ENCODE measurements around the gene TRPM5.

The TRPM5 gene

GRCh38 chr11:2422461-2423156, 21.7 kb downstream of the TRPM5 start:
- TF ChIP-seq, protein P1, sequence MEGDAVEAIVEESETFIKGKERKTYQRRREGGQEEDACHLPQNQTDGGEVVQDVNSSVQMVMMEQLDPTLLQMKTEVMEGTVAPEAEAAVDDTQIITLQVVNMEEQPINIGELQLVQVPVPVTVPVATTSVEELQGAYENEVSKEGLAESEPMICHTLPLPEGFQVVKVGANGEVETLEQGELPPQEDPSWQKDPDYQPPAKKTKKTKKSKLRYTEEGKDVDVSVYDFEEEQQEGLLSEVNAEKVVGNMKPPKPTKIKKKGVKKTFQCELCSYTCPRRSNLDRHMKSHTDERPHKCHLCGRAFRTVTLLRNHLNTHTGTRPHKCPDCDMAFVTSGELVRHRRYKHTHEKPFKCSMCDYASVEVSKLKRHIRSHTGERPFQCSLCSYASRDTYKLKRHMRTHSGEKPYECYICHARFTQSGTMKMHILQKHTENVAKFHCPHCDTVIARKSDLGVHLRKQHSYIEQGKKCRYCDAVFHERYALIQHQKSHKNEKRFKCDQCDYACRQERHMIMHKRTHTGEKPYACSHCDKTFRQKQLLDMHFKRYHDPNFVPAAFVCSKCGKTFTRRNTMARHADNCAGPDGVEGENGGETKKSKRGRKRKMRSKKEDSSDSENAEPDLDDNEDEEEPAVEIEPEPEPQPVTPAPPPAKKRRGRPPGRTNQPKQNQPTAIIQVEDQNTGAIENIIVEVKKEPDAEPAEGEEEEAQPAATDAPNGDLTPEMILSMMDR (IDR thresholded peaks at IDR 0.05), result no peak

DNA sequence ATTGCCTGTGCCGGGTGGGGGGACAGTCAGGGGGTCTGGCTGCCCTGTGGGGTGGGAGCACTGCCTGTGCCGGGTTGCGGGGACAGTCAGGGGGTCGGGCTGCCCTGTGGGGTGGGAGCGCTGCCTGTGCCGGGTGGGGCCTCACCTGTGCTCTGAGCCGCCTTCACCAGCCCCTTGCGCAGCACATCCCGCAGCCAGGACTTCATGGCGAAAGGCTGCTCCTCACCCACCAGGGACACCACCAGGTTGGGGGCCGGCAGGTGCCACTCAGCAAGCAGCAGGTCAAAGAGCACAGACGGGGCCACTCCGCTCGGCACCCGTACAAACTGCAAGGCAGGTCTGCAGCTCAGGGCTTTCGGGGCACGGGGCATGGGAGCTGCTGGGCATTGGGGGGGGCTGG, 22.3 kb downstream of the TRPM5 start:
- TF ChIP-seq, protein P1 (IDR thresholded peaks at IDR 0.05), result no peak

- TF ChIP-seq, protein P1 (IDR thresholded peaks at IDR 0.05), result no peak
These were observed 22.9 kb downstream of the TRPM5 start for GRCh38 chr11:2421226-2421994.

DNA sequence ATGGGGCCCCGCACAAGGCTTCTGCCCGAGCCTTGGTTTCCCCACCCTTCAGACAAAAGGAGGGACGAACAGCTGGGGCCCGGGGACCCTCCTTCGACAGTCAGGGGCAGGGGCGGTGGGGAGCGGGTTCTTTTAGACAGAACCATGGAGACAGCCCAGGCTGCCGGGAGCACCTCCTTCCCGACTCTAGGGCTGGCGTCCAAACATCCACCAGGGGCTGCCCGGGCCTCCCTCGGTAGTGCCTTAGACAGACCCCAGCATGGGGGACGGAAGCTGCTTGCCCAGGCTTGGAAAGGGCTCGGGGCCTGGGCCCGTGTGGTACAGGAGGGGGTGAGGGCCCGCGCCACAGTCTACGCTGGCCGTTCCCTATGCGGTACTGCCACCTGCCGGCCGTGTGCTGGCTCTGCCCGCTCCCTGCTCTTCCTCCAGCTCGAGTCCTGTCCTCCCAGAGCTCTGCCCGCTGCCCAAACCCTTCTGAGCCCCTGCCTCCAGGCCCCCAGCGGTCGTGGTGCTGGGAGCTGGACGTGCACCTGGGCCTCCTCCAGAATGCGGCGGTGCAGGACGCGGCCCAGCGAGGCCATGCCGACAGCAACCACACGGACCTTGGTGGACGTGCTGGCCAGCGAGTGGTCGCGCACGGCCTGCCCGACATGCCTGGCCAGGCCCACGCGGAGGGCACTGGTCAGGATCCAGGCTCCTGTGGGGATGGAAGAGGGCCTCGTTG, 23.6 kb downstream of the TRPM5 start:
- TF ChIP-seq, protein P1 (IDR thresholded peaks at IDR 0.05), result peak; percentile 86

- TF ChIP-seq, protein P1 (IDR thresholded peaks at IDR 0.05), result peak; percentile 82
These were observed 24.4 kb downstream of the TRPM5 start for GRCh38 chr11:2419638-2420501.

- TF ChIP-seq, protein P1 (IDR thresholded peaks at IDR 0.05), result no peak
These were observed 25.5 kb downstream of the TRPM5 start for GRCh38 chr11:2418693-2419360.
